GM12878 (cell line): ENCODE data around the gene TMPRSS3. TPM values are rescaled to one million over a fixed set of nuclear protein-coding genes. Genes with fewer than 3 reads are reported as not detected.

ENCODE experiments used
- BMI1 ChIP-seq: fragments of 450-650 bp; IDR thresholded peaks from 2 replicates; pipeline ENCODE4 v1.6.1; 2016; ENCODE audit warnings: mild to moderate bottlenecking, moderate library complexity, borderline replicate concordance
- CBX3 ChIP-seq: fragments of 200-600 bp; sonication (generic); IDR thresholded peaks from 2 replicates; pipeline ENCODE4 v1.6.1; 2016; ENCODE audit warnings: low read depth, borderline replicate concordance
- CHD2 ChIP-seq: IDR thresholded peaks from 2 replicates; pipeline ENCODE4 v1.6.1; 2011; ENCODE audit warnings: low read depth, low read length, improper control_type of control experiment, borderline replicate concordance
- EED ChIP-seq: sonication (generic); IDR thresholded peaks from 2 replicates; pipeline ENCODE4 v1.6.1; 2016; ENCODE audit warnings: antibody characterized with exemption, low read depth
- ESRRA ChIP-seq: IDR thresholded peaks from 2 replicates; pipeline ENCODE4 v1.6.1; 2012; ENCODE audit warnings: mild to moderate bottlenecking, low read length, improper control_type of control experiment
- FOS ChIP-seq: IDR thresholded peaks from 3 replicates; pipeline ENCODE4 v1.6.1; 2011; ENCODE audit warnings: borderline replicate concordance; ENCODE audit not compliant: insufficient read length; ENCODE audit errors: extremely low read depth
- MEF2B ChIP-seq: fragments of 450-650 bp; IDR thresholded peaks from 2 replicates; pipeline ENCODE4 v1.6.1; 2018; ENCODE audit warnings: mild to moderate bottlenecking, moderate library complexity; ENCODE audit not compliant: partially characterized antibody, poor library complexity, severe bottlenecking
- NFIC ChIP-seq: IDR thresholded peaks from 2 replicates; pipeline ENCODE4 v1.6.1; 2012; ENCODE audit warnings: low read depth, mild to moderate bottlenecking, inconsistent platforms, low read length, moderate library complexity
- NFXL1 ChIP-seq: fragments of 450-650 bp; IDR thresholded peaks from 2 replicates; pipeline ENCODE4 v1.6.1; 2017; ENCODE audit warnings: antibody characterized with exemption, mild to moderate bottlenecking, borderline replicate concordance
- RAD51 ChIP-seq: fragments of 450-650 bp; IDR thresholded peaks from 2 replicates; pipeline ENCODE4 v1.6.1; 2016; ENCODE audit warnings: moderate library complexity, mild to moderate bottlenecking, inconsistent platforms
- RB1 ChIP-seq: fragments of 450-650 bp; formaldehyde crosslinking; IDR thresholded peaks from 2 replicates; pipeline ENCODE4 v1.6.1; 2017; ENCODE audit warnings: mild to moderate bottlenecking, borderline replicate concordance
- RELA ChIP-seq: fragments of 450-650 bp; IDR thresholded peaks from 2 replicates; pipeline ENCODE4 v1.8.0; 2014; ENCODE audit warnings: borderline replicate concordance; ENCODE audit not compliant: partially characterized antibody
- RUNX3 ChIP-seq: IDR thresholded peaks from 2 replicates; pipeline ENCODE4 v1.6.1; 2012; ENCODE audit warnings: low read length, inconsistent platforms
- SMAD1 ChIP-seq: fragments of 450-650 bp; IDR thresholded peaks from 2 replicates; pipeline ENCODE4 v1.6.1; 2018; ENCODE audit warnings: mild to moderate bottlenecking, low read depth; ENCODE audit not compliant: partially characterized antibody
- SP1 ChIP-seq: IDR thresholded peaks from one replicate; pipeline ENCODE4 v1.6.1; 2011; ENCODE audit warnings: low read depth, low read length
- SRF ChIP-seq, 2 experiments: IDR thresholded peaks; 2 replicates each; pipeline ENCODE4 v1.6.1; 2011; ENCODE audit warnings: low read depth in 2 of 2, low read length in 2 of 2, mild to moderate bottlenecking in 1 of 2, moderate library complexity in 1 of 2
- TARDBP ChIP-seq: IDR thresholded peaks from 2 replicates; pipeline ENCODE4 v1.6.1; 2016; ENCODE audit warnings: borderline replicate concordance
- TCF12 ChIP-seq: IDR thresholded peaks from 2 replicates; pipeline ENCODE4 v1.6.1; 2011; ENCODE audit warnings: low read depth, mild to moderate bottlenecking, low read length
- WRNIP1 ChIP-seq: IDR thresholded peaks from 2 replicates; pipeline ENCODE4 v1.6.1; 2011; ENCODE audit warnings: low read depth, low read length, improper control_type of control experiment, borderline replicate concordance
- YBX1 ChIP-seq: fragments of 450-650 bp; IDR thresholded peaks from 2 replicates; pipeline ENCODE4 v1.6.1; 2016; ENCODE audit warnings: antibody characterized with exemption
- ZNF207 ChIP-seq: fragments of 450-650 bp; IDR thresholded peaks from 2 replicates; pipeline ENCODE4 v1.6.1; 2014; ENCODE audit warnings: antibody characterized with exemption, mild to moderate bottlenecking, borderline replicate concordance
- polyA plus RNA-seq, 11 experiments: library from polyadenylated mRNA; depleted of rRNA in 4 of 11; unstranded in 6 of 11; stranded (reverse) in 5 of 11; fragments of >200 nt; fragmentation: Nextera tagmentation in 4 of 11; fragmentation: Illumina TruSeq in 1 of 11; extraction: Ambion mirVana in 4 of 11; extraction: Trizol in 1 of 11; gene quantifications; 1 replicate in 1 of 11; 2 replicates in 10 of 11; pipeline versions ENCODE4 v1.2.1 to v1.2.3, GENCODE V29; 2011 to 2016; ENCODE audit warnings: inconsistent platforms in 2 of 11, missing spikeins in 2 of 11, low read depth in 1 of 11
- total RNA-seq, 4 experiments: library from RNA; depleted of rRNA in 3 of 4; stranded (reverse); fragments of >200 nt in 3 of 4; fragmentation: Illumina TruSeq in 1 of 4; extraction: Trizol in 1 of 4; gene quantifications; 2 replicates each; pipeline versions ENCODE4 v1.2.1 to v1.2.3, GENCODE V29; 2013 to 2021
- TF ChIP-seq, protein P1 (sequence below): fragments of 450-650 bp; IDR thresholded peaks from 2 replicates; pipeline ENCODE4 v1.6.1; 2017; ENCODE audit warnings: mild to moderate bottlenecking, moderate library complexity
- TF ChIP-seq, protein P2 (sequence below): fragments of 450-650 bp; IDR thresholded peaks from 2 replicates; pipeline ENCODE4 v1.6.1; 2017; ENCODE audit warnings: borderline replicate concordance
- TF ChIP-seq, protein P3 (sequence below): fragments of 450-650 bp; IDR thresholded peaks from 2 replicates; pipeline ENCODE4 v1.6.1; 2017; ENCODE audit warnings: low read depth, mild to moderate bottlenecking, moderate library complexity

Gene TMPRSS3
- total and polyA plus RNA-seq, 10 of the 15 experiments (the other 5 are each of a cell fraction or from before 2014, with no cell fraction given): 0.51 to 1.5 (median 0.82) TPM; not detected in 1

DNA sequence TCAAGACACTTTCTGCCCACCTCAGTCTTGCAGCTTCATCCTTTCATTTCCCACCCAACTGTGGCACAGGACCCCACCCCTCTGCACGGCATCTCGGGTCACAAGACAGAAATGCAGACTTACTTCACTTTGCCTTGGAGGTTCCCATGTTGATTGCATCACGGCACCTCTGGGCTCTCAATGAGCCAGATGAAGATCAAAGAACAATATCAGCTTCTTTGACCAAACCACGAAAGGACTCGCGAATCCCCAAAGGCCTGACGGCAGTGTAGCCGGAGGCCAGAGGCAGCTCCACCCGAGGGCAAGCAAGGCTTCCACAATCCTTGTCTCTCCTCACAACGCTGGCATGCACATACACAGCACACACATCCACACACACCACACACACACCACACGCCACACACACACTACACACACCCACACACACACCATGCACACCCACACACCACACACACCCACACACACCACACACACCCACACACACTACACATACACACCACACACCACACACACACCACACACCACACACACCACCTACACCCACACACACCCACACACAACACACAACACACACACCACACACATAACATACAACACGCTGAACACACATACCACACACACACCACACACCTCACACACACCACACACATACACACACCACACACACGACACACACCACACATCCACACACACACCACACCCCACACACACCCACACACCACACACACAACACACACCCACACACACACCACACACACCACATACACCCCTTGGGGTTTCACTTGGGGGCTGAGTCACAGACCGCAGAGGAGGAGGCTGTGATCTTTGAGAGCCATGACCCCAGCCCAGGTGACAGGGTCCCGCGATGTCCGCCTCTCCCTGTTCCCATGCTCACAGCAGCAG, 43.7 kb upstream of the TMPRSS3 start (continued):
- TF ChIP-seq, protein P1, sequence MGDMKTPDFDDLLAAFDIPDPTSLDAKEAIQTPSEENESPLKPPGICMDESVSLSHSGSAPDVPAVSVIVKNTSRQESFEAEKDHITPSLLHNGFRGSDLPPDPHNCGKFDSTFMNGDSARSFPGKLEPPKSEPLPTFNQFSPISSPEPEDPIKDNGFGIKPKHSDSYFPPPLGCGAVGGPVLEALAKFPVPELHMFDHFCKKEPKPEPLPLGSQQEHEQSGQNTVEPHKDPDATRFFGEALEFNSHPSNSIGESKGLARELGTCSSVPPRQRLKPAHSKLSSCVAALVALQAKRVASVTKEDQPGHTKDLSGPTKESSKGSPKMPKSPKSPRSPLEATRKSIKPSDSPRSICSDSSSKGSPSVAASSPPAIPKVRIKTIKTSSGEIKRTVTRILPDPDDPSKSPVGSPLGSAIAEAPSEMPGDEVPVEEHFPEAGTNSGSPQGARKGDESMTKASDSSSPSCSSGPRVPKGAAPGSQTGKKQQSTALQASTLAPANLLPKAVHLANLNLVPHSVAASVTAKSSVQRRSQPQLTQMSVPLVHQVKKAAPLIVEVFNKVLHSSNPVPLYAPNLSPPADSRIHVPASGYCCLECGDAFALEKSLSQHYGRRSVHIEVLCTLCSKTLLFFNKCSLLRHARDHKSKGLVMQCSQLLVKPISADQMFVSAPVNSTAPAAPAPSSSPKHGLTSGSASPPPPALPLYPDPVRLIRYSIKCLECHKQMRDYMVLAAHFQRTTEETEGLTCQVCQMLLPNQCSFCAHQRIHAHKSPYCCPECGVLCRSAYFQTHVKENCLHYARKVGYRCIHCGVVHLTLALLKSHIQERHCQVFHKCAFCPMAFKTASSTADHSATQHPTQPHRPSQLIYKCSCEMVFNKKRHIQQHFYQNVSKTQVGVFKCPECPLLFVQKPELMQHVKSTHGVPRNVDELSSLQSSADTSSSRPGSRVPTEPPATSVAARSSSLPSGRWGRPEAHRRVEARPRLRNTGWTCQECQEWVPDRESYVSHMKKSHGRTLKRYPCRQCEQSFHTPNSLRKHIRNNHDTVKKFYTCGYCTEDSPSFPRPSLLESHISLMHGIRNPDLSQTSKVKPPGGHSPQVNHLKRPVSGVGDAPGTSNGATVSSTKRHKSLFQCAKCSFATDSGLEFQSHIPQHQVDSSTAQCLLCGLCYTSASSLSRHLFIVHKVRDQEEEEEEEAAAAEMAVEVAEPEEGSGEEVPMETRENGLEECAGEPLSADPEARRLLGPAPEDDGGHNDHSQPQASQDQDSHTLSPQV: 0 out of 2 replicates have a peak, but pooled peaks have one; percentile 3
- TF ChIP-seq YBX1: 0 out of 2 replicates have a peak, but pooled peaks have one; percentile 41
- TF ChIP-seq, protein P2, sequence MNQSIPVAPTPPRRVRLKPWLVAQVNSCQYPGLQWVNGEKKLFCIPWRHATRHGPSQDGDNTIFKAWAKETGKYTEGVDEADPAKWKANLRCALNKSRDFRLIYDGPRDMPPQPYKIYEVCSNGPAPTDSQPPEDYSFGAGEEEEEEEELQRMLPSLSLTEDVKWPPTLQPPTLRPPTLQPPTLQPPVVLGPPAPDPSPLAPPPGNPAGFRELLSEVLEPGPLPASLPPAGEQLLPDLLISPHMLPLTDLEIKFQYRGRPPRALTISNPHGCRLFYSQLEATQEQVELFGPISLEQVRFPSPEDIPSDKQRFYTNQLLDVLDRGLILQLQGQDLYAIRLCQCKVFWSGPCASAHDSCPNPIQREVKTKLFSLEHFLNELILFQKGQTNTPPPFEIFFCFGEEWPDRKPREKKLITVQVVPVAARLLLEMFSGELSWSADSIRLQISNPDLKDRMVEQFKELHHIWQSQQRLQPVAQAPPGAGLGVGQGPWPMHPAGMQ: peak; percentile 54
- peak; percentile 60; the same call in 1 of the 2 replicates for TF ChIP-seq BMI1
- TF ChIP-seq NFXL1: no peak
- peak; percentile 70; the same call in 1 of the 2 replicates for TF ChIP-seq TCF12
- no peak for TF ChIP-seq ESRRA
- no peak for TF ChIP-seq SRF (IDR thresholded peaks at IDR 0.05; ENCODE audit: low read depth in 2 of 2, low read length in 2 of 2)
- TF ChIP-seq ZNF207: 0 out of 2 replicates have a peak, but pooled peaks have one; percentile 39
- peak; percentile 13; the same call in 1 of the 2 replicates for TF ChIP-seq CHD2
- peak; percentile 32 for TF ChIP-seq SMAD1
- TF ChIP-seq WRNIP1: peak; percentile 18; the same call in 1 of the 2 replicates
- TF ChIP-seq EED: peak; percentile 81
- no peak for TF ChIP-seq RB1
- TF ChIP-seq RUNX3: peak; percentile 99
- no peak for TF ChIP-seq FOS
- TF ChIP-seq RELA: no peak
- TF ChIP-seq CBX3: no peak
- TF ChIP-seq, protein P3, sequence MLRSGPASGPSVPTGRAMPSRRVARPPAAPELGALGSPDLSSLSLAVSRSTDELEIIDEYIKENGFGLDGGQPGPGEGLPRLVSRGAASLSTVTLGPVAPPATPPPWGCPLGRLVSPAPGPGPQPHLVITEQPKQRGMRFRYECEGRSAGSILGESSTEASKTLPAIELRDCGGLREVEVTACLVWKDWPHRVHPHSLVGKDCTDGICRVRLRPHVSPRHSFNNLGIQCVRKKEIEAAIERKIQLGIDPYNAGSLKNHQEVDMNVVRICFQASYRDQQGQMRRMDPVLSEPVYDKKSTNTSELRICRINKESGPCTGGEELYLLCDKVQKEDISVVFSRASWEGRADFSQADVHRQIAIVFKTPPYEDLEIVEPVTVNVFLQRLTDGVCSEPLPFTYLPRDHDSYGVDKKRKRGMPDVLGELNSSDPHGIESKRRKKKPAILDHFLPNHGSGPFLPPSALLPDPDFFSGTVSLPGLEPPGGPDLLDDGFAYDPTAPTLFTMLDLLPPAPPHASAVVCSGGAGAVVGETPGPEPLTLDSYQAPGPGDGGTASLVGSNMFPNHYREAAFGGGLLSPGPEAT: peak; percentile 4
- TF ChIP-seq RAD51: no peak
- peak; percentile 54 for TF ChIP-seq SP1
- TF ChIP-seq NFIC: peak; percentile 84
- no peak for TF ChIP-seq TARDBP
- peak; percentile 95 for TF ChIP-seq MEF2B
